Heart right ventricle (tissue), 16 donors: Measurements from ENCODE around the gene NAA38. TPM values are rescaled to one million over a fixed set of nuclear protein-coding genes. Genes with fewer than 3 reads are reported as not detected.

ENCODE experiments used
- ATAC-seq, 8 donors: fragments of 200-7000 bp; cut with Tn5 transposase; one replicate each; pipeline ENCODE4 v1.9.1; 2020; ENCODE audit warnings: mild to moderate bottlenecking in 8 of 8, moderate library complexity in 8 of 8, moderate number of reproducible peaks in 1 of 8
- DNase-seq, 2 donors: peaks; one replicate each; pipeline ENCODE4 v3.0.0-alpha.2; 2020
- H3K27ac ChIP-seq, 10 donors: fragments of 200-600 bp; sonication (generic) in 2 of 10; one replicate each; pipeline versions ENCODE4 v1.5.0 to v1.8.0; 2020 to 2022; ENCODE audit warnings: mild to moderate bottlenecking in 3 of 10
- H3K27me3 ChIP-seq, 7 donors: fragments of 200-600 bp; one replicate each; pipeline ENCODE4 v1.8.0; 2021 to 2022; ENCODE audit warnings: mild to moderate bottlenecking in 2 of 7
- H3K36me3 ChIP-seq, 9 donors: fragments of 200-600 bp; sonication (generic) in 1 of 9; one replicate each; pipeline versions ENCODE4 v1.5.0 to v1.8.0; 2020 to 2022; ENCODE audit warnings: mild to moderate bottlenecking in 2 of 9
- H3K4me1 ChIP-seq, 9 donors: fragments of 200-600 bp; sonication (generic) in 1 of 9; one replicate each; pipeline versions ENCODE4 v1.5.0 to v1.8.0; 2020 to 2022; ENCODE audit warnings: mild to moderate bottlenecking in 4 of 9
- H3K4me3 ChIP-seq, 10 donors: fragments of 200-600 bp; sonication (generic) in 2 of 10; one replicate each; pipeline versions ENCODE4 v1.5.0 to v1.8.0; 2020 to 2022; ENCODE audit warnings: mild to moderate bottlenecking in 7 of 10, moderate library complexity in 2 of 10
- H3K9me3 ChIP-seq, 11 donors: fragments of 200-600 bp in 10 of 11; sonication (generic) in 2 of 11; one replicate each; pipeline versions ENCODE4 v1.5.0 to v1.8.0; 2013 to 2022; ENCODE audit warnings: mild to moderate bottlenecking in 2 of 11, control low read depth in 1 of 11, moderate library complexity in 1 of 11
- WGBS, 2 donors: extraction: QIAGEN DNeasy Blood & Tissue Kit; methylation state at CpG; one replicate each; pipeline ENCODE4 v1.1.7; 2013; ENCODE audit warnings: inconsistent platforms in 1 of 2; 5-methylcytosine and 5-hydroxymethylcytosine counted together
- intact Hi-C, 10 donors: fragments of 100-400 bp; cut with DNase I; formaldehyde crosslinking; loops; one replicate each; pipeline versions ENCODE4 v1.11.1 to v1.14.2; 2022
- polyA plus RNA-seq, 2 donors: library from polyadenylated mRNA; stranded (reverse); fragments of 200-250 nt; gene quantifications; one replicate each; pipeline ENCODE4 v1.2.3, GENCODE V29; 2013
- total RNA-seq, 10 donors: library from RNA; stranded (reverse); fragmentation: NEBNext Ultra II Directional in 3 of 10; extraction: Animal tissue kit (Norgen Biotek cat#: 25700) in 3 of 10; gene quantifications; one replicate each; pipeline versions ENCODE4 v1.2.1 to v1.2.4, GENCODE V29; 2021 to 2023
- TF ChIP-seq, protein P1 (sequence below), 9 donors: fragments of 200-600 bp; sonication (generic) in 2 of 9; IDR thresholded peaks; one replicate each; pipeline versions ENCODE4 v1.5.0 to v1.8.0; 2021 to 2022; ENCODE audit warnings: antibody characterized with exemption in 9 of 9, mild to moderate bottlenecking in 5 of 9, moderate library complexity in 1 of 9
- donor health status: Arrhythmogenic right ventricular cardiomyopathy.
- donor health status: ischemic (EF 13 %, LVEDD 7.1; RV severe dilation, severe dysfunction).
- donor health status: healthy with polysubstance abuse.
- donor health status: DM: no; HTN: yes; CAD: no.
- donor health status: DM: no; HTN: no; CAD: no.
- donor health status: ischemic (EF 25% LVEDD 6.9; RV normal size, moderate dysfunction).
- donor health status: ischemic (EF 25% LVEDD 5.7; RV mildly dilated, moderate dysfunction).
- donor health status: healthy.
- donor health status: DM: yes; HTN: yes; CAD: no.
- donor health status: Ischemic cardiomyopathy.
- donor health status: ischemic (EF 35%, LVEDD 5.7; RV mildly dilated, moderate dysfunction).
- donor health status: nonischemic (EF 11% LVEDD 7.7; RV severe dilation, severe dysfunction).
- donor health status: DM: yes; HTN: yes; CAD: no.
- donor health status: PGD.
- donor health status: ischemic (EF 29% LVEDD 5.4; RV normal size, mild dysfunction).
- donor health status: nonischemic (EF 23%, LVEDD 6.1; RV moderate dilation, normal function).

The NAA38 gene
- total and polyA plus RNA-seq, 12 donors: 59.2 to 167 (median 75.2) TPM

DNA sequence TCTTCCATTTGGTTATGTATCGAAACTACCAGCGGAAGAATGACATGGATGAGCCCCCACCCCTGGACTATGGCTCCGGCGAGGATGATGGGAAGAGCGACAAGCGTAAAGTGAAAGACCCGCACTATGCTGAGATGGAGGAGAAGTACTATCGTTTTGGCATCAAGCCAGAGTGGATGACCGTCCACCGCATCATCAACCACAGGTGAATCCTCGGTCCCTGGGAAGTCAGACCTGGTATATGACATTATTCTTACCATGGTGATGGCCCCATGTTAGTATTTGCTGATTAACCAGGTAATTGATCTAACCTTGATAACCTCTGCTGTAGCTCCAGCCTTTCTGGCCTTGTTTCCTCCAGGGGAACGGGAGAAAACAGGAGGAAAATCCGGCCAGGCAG, 39.7 kb upstream of the NAA38 start:
- Histone ChIP-seq H3K9me3 (no peaks in the 10 kb centered on the region), H3K4me1 (peaks cover 0 to 9% (median 0%) of the 10 kb centered on the region in 9 donors), H3K36me3 (peaks cover 0 to 100% (median 36%) of the 10 kb centered on the region in 9 donors), H3K4me3 (no peak overlapping the region), H3K27ac (no peak overlapping the region), H3K27me3 (no peaks in the 10 kb centered on the region)
- intact Hi-C loops: loop anchor here in 8 of 10 donors (2.0 to 10.0 kb wide), 6 partner anchors 34 to 152 kb away; no protein-coding TSS in a partner anchor
- no peak for DNase-seq
- TF ChIP-seq, protein P1, sequence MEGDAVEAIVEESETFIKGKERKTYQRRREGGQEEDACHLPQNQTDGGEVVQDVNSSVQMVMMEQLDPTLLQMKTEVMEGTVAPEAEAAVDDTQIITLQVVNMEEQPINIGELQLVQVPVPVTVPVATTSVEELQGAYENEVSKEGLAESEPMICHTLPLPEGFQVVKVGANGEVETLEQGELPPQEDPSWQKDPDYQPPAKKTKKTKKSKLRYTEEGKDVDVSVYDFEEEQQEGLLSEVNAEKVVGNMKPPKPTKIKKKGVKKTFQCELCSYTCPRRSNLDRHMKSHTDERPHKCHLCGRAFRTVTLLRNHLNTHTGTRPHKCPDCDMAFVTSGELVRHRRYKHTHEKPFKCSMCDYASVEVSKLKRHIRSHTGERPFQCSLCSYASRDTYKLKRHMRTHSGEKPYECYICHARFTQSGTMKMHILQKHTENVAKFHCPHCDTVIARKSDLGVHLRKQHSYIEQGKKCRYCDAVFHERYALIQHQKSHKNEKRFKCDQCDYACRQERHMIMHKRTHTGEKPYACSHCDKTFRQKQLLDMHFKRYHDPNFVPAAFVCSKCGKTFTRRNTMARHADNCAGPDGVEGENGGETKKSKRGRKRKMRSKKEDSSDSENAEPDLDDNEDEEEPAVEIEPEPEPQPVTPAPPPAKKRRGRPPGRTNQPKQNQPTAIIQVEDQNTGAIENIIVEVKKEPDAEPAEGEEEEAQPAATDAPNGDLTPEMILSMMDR (IDR thresholded peaks at IDR 0.05): no peak
- WGBS, 2 donors: 90 to 92% methylated on average over 13 of the region's 13 CpGs
- no peak for ATAC-seq

DNA sequence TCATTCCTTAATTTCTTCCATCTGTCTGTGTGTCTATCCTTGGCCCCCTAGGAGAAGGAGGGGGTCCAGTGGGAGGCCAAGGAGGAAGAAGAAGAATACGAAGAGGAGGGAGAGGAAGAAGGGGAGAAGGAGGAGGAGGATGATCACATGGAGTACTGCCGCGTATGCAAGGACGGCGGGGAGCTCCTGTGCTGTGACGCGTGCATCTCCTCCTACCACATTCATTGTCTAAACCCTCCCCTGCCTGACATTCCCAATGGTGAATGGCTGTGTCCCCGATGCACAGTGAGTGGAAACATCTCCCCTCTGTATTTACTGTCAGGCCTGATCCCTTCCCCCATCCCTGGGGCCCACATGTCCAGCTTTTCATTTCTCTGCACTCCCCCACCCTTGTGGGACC, 37.5 kb upstream of the NAA38 start:
- Histone ChIP-seq H3K4me1 (peaks cover under 1 to 14% (median 5%) of the 10 kb centered on the region in 9 donors), H3K36me3 (peaks cover 0 to 100% (median 29%) of the 10 kb centered on the region in 9 donors), H3K27ac (no peak overlapping the region), H3K9me3 (no peaks in the 10 kb centered on the region), H3K4me3 (no peak overlapping the region), H3K27me3 (no peaks in the 10 kb centered on the region)
- DNase-seq (no peak), ATAC-seq (no peak)
- WGBS, 2 donors: 89 to 91% methylated on average over 8 of the region's 8 CpGs
- TF ChIP-seq, protein P1 (IDR thresholded peaks at IDR 0.05): no peak
- intact Hi-C loops: loop anchor here in 7 of 10 donors (5.0 to 10.0 kb wide), 4 partner anchors 33 to 150 kb away; no protein-coding TSS in a partner anchor

DNA sequence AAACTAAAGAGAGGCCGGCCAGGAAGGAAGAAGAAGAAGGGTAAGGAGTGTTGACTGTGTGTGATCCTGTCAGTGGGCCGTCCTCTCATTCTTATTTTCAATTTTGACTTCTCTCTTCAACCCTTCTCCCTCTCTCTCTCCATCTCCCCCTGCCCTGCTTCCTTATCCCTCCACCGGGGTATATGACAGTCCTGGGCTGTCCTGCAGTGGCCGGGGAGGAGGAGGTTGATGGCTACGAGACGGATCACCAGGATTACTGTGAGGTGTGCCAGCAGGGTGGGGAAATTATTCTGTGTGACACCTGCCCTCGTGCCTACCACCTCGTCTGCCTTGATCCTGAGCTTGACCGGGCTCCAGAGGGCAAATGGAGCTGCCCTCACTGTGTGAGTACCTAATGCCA, 36.9 kb upstream of the NAA38 start:
- H3K4me1 ChIP-seq: peaks cover 6 to 21% (median 11%) of the 10 kb centered on the region in 9 donors
- intact Hi-C loops: loop anchor here in 4 of 10 donors (10.0 kb wide), 2 partner anchors 69 to 149 kb away; no protein-coding TSS in a partner anchor
- no peak overlapping the region for H3K27ac ChIP-seq
- TF ChIP-seq, protein P1 (IDR thresholded peaks at IDR 0.05): no peak
- peaks cover 0 to 97% (median 29%) of the 10 kb centered on the region in 9 donors for H3K36me3 ChIP-seq
- DNase-seq (no peak), ATAC-seq (no peak)
- no peak overlapping the region for H3K4me3 ChIP-seq
- no peaks in the 10 kb centered on the region for H3K27me3 ChIP-seq
- no peaks in the 10 kb centered on the region for H3K9me3 ChIP-seq
- WGBS, 2 donors: 95% methylated on average over 9 of the region's 9 CpGs

DNA sequence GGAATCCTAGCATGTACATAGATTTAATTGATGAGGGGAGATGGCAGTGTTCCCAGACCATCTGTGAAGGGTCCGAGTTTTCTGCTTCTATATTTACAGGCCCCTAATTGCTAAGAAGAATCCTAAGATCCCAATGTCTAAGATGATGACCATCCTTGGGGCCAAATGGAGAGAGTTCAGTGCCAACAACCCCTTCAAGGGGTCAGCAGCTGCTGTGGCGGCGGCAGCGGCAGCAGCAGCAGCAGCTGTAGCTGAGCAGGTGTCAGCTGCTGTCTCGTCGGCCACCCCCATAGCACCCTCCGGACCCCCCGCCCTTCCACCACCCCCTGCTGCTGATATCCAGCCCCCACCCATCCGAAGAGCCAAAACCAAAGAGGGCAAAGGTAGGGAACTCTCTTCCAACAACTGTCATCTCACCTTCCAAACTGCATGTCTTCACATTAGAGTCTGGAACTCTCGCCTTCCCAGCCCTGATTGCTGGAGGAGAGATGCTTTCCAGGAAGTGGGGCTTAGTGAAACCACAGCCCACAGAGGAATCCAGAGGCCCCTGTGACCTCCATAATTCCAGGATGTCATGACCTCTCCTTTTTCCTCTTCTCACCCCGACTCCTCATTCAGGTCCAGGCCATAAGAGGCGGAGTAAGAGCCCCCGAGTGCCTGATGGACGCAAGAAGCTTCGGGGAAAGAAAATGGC, 36.0 kb upstream of the NAA38 start:
- no peak overlapping the region for H3K4me3 ChIP-seq
- DNase-seq: no peak
- intact Hi-C loops: loop anchor here in 4 of 10 donors (10.0 kb wide), 2 partner anchors 69 to 149 kb away; no protein-coding TSS in a partner anchor
- peaks cover 14 to 30% (median 20%) of the 10 kb centered on the region in 9 donors for H3K4me1 ChIP-seq
- no peaks in the 10 kb centered on the region for H3K9me3 ChIP-seq
- H3K27ac ChIP-seq: no peak overlapping the region
- WGBS, 2 donors: 90 to 91% methylated on average over 15 of the region's 15 CpGs
- no peaks in the 10 kb centered on the region for H3K27me3 ChIP-seq
- TF ChIP-seq, protein P1 (IDR thresholded peaks at IDR 0.05): no peak
- peaks cover 0 to 88% (median 20%) of the 10 kb centered on the region in 9 donors for H3K36me3 ChIP-seq
- ATAC-seq: no peak
